Heart left ventricle (tissue), 13 donors: ENCODE results near the gene SNCG.

ENCODE experiments used
- POLR2A ChIP-seq, 2 donors: fragments of 450-650 bp; IDR thresholded peaks; one replicate each; pipeline ENCODE4 v1.6.1; 2017; ENCODE audit warnings: antibody characterized with exemption in 2 of 2, mild to moderate bottlenecking in 2 of 2, moderate library complexity in 2 of 2
- TF ChIP-seq, protein P1 (sequence below), 12 donors: fragments of 200-600 bp; sonication (generic) in 4 of 12; IDR thresholded peaks; one replicate each; pipeline versions ENCODE4 v1.5.0 to v1.8.0; 2018 to 2022; ENCODE audit warnings: antibody characterized with exemption in 12 of 12, mild to moderate bottlenecking in 5 of 12
- donor health status: ischemic (EF 13 %, LVEDD 7.1; RV severe dilation, severe dysfunction).
- donor health status: DM: no; HTN: yes; CAD: no.
- donor health status: DM: no; HTN: no; CAD: no.
- donor health status: ischemic (EF 25% LVEDD 6.9; RV normal size, moderate dysfunction).
- donor health status: ischemic (EF 25% LVEDD 5.7; RV mildly dilated, moderate dysfunction).
- donor health status: ischemic (EF 35%, LVEDD 5.7; RV mildly dilated, moderate dysfunction).
- donor health status: nonischemic (EF 11% LVEDD 7.7; RV severe dilation, severe dysfunction).
- donor health status: DM: yes; HTN: yes; CAD: no.
- donor health status: PGD.
- donor health status: ischemic (EF 29% LVEDD 5.4; RV normal size, mild dysfunction).
- donor health status: nonischemic (EF 23%, LVEDD 6.1; RV moderate dilation, normal function).

DNA sequence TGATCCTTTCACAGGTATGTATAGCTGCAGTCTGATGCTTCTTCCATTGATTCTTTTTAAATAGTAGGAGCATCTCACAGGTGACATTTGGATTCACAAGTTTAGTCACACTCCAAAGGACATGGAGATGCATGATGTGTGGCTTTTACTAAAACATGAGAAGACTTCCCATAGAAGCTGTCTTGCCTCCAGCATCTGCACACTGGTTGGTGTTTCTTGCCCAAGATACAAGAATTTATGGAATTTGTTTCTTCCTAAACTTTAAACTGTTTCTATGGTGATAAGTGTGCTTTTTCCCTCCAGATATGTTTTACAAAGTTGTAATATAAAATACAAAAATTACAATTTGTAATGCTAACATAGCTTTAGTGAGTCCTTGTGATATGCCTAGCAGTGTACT lies 34.1 kb downstream of the SNCG start:
- TF ChIP-seq, protein P1, sequence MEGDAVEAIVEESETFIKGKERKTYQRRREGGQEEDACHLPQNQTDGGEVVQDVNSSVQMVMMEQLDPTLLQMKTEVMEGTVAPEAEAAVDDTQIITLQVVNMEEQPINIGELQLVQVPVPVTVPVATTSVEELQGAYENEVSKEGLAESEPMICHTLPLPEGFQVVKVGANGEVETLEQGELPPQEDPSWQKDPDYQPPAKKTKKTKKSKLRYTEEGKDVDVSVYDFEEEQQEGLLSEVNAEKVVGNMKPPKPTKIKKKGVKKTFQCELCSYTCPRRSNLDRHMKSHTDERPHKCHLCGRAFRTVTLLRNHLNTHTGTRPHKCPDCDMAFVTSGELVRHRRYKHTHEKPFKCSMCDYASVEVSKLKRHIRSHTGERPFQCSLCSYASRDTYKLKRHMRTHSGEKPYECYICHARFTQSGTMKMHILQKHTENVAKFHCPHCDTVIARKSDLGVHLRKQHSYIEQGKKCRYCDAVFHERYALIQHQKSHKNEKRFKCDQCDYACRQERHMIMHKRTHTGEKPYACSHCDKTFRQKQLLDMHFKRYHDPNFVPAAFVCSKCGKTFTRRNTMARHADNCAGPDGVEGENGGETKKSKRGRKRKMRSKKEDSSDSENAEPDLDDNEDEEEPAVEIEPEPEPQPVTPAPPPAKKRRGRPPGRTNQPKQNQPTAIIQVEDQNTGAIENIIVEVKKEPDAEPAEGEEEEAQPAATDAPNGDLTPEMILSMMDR (IDR thresholded peaks at IDR 0.05): no peak
- no peak for TF ChIP-seq POLR2A (IDR thresholded peaks at IDR 0.05)
